Calu3 (cell line): ENCODE measurements around the gene DMBX1. TPM values are rescaled to one million over a fixed set of nuclear protein-coding genes. Genes with fewer than 3 reads are reported as not detected.

Experiments
- BruUV-seq: library from RNA; stranded (reverse); fragments of 400-500 nt; replicated peaks from 2 replicates; lab custom pipeline; 2021; lab: Mats Ljungman, UMichigan
- CTCF ChIA-PET: fragments of 300-600 bp; sonication (Branson Sonifier 250); formaldehyde crosslinking; loops from one replicate; lab custom pipeline; 2022; ENCODE audit warnings: antibody characterized with exemption; lab: Charles Lee
- DNase-seq: peaks from one replicate; pipeline ENCODE4 v3.0.0; 2022
- H3K27ac Mint-ChIP-seq: one replicate; pipeline ENCODE4 v1.8.0; 2022; ENCODE audit warnings: mixed read lengths; ENCODE audit not compliant: unreplicated experiment
- H3K27me3 Mint-ChIP-seq: one replicate; pipeline ENCODE4 v1.8.0; 2022; ENCODE audit warnings: mixed read lengths; ENCODE audit not compliant: unreplicated experiment
- H3K36me3 Mint-ChIP-seq: one replicate; pipeline ENCODE4 v1.8.0; 2022; ENCODE audit warnings: mild to moderate bottlenecking, moderate library complexity, mixed read lengths; ENCODE audit not compliant: insufficient read depth, unreplicated experiment
- H3K4me1 Mint-ChIP-seq: one replicate; pipeline ENCODE4 v1.8.0; 2022; ENCODE audit warnings: mild to moderate bottlenecking, low read depth, mixed read lengths; ENCODE audit not compliant: unreplicated experiment
- H3K4me3 Mint-ChIP-seq: one replicate; pipeline ENCODE4 v1.8.0; 2022; ENCODE audit warnings: mild to moderate bottlenecking, low read depth, moderate library complexity, mixed read lengths; ENCODE audit not compliant: unreplicated experiment
- H3K9me3 Mint-ChIP-seq: one replicate; pipeline ENCODE4 v1.8.0; 2022; ENCODE audit warnings: low read depth, mixed read lengths; ENCODE audit not compliant: unreplicated experiment
- intact Hi-C: fragments of 100-400 bp; cut with micrococcal nuclease; formaldehyde crosslinking; loops from one replicate; pipeline ENCODE4 v1.10.0; 2022; ENCODE audit not compliant: unreplicated experiment
- total RNA-seq: library from RNA; stranded (reverse); gene quantifications from 2 replicates; pipeline ENCODE4 v1.2.3, GENCODE V29; 2022
- TF ChIP-seq, protein P1 (sequence below): fragments of 200-600 bp; IDR thresholded peaks from one replicate; pipeline ENCODE4 v1.8.0; 2022; ENCODE audit warnings: antibody characterized with exemption; ENCODE audit not compliant: unreplicated experiment

DMBX1 gene
- total RNA-seq, 1 experiment from 2014 or later, result 2.3 TPM

DNA sequence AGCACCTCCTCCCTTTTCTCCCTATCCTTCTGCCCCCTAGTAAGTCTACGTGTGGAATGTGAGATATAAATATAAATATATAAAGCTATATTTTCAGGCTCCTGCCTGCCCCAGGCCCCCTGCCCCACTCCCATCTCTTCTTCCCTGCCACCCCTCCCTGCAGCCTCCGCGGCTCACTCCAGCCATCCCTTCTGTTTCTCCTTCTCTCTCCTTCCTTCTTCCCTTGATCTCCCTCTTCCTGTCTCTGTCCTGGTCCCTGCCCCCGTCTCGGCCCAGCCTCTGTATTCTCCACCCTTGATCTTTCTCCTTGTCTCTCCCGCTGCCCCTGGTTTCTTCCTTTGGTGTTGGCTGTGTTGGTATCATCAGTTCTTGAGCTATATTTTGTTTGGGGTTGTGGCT, 23.2 kb downstream of the DMBX1 start:
- TF ChIP-seq, protein P1, sequence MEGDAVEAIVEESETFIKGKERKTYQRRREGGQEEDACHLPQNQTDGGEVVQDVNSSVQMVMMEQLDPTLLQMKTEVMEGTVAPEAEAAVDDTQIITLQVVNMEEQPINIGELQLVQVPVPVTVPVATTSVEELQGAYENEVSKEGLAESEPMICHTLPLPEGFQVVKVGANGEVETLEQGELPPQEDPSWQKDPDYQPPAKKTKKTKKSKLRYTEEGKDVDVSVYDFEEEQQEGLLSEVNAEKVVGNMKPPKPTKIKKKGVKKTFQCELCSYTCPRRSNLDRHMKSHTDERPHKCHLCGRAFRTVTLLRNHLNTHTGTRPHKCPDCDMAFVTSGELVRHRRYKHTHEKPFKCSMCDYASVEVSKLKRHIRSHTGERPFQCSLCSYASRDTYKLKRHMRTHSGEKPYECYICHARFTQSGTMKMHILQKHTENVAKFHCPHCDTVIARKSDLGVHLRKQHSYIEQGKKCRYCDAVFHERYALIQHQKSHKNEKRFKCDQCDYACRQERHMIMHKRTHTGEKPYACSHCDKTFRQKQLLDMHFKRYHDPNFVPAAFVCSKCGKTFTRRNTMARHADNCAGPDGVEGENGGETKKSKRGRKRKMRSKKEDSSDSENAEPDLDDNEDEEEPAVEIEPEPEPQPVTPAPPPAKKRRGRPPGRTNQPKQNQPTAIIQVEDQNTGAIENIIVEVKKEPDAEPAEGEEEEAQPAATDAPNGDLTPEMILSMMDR, result no peak
- CTCF ChIA-PET, result interaction anchor here (0.6 to 0.8 kb wide), 2 partner anchors 9 to 16 kb away, joined by 3 read pairs; no protein-coding TSS in a partner anchor
- BruUV-seq, result no TSS peak
- H3K4me1 Mint-ChIP-seq, result peaks cover 26% of the 10 kb centered on the region
- H3K4me3 Mint-ChIP-seq, result no peak overlapping the region
- H3K27ac Mint-ChIP-seq, result no peak overlapping the region
- H3K36me3 Mint-ChIP-seq, result peaks cover 6% of the 10 kb centered on the region
- intact Hi-C loops, result no loop called here
- H3K9me3 Mint-ChIP-seq, result no peaks in the 10 kb centered on the region
- no peak for DNase-seq
- no peaks in the 10 kb centered on the region for H3K27me3 Mint-ChIP-seq

DNA sequence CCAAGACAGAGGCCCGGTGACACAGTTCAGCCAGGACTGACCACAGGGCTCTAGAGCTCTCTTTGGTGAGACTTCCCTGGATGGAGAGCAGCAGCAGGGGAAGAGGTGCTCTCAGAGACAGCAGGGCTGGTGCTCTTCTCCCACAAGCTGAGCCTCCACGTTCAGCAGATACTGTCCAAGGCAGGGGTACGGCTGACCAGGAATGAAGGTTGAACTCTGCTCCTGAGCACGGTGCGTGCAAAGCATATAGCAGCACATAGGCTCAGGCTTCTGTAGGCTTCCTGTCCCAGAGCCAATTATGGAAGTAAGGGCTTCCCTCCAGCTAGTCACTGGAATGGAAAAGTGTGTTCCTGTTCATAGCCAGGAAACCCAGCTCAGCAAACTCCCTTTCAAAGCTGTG, 23.9 kb downstream of the DMBX1 start:
- CTCF ChIA-PET, result interaction anchor here (0.8 kb wide), 1 partner anchor 9 kb away, joined by 3 read pairs; no protein-coding TSS in a partner anchor
- H3K27me3 Mint-ChIP-seq, result no peaks in the 10 kb centered on the region

DNA sequence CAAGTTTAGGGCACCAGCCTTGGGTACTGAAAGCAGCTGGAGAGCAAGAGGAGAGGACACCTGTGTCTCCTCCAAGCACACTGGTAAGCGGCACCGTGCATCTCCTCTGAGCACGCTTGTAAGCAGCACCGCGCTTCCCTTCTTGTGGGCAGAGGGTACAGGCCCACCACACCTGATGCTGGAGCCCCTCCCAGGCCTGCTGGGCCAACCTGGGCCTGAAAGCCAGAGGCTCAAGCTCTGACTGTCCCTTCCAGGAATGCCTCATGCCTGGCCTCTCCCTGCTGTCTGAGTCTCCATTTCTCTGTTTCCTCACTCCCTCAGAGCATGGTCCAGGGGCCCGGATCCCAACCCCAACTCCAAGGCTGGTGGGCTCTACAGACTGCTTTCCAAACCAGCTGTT, 25.9 kb downstream of the DMBX1 start:
- no TSS peak for BruUV-seq
- CTCF ChIA-PET, result no interaction called here
- TF ChIP-seq, protein P1, result no peak
- Mint-ChIP-seq H3K27me3 (no peaks in the 10 kb centered on the region), H3K36me3 (peaks cover 17% of the 10 kb centered on the region), H3K27ac (no peak overlapping the region), H3K4me1 (peaks cover 53% of the 10 kb centered on the region), H3K9me3 (no peaks in the 10 kb centered on the region), H3K4me3 (no peak overlapping the region)
- intact Hi-C loops, result no loop called here
- no peak for DNase-seq

More for the DNA sequence above, 23.9 kb downstream of the DMBX1 start:
- intact Hi-C loops, result no loop called here
- no peak overlapping the region for H3K27ac Mint-ChIP-seq
- peaks cover 33% of the 10 kb centered on the region for H3K4me1 Mint-ChIP-seq
- H3K9me3 Mint-ChIP-seq, result no peaks in the 10 kb centered on the region
- TF ChIP-seq, protein P1, result no peak
- H3K4me3 Mint-ChIP-seq, result no peak overlapping the region
- no peak for DNase-seq
- peaks cover 14% of the 10 kb centered on the region for H3K36me3 Mint-ChIP-seq
- no TSS peak for BruUV-seq

DNA sequence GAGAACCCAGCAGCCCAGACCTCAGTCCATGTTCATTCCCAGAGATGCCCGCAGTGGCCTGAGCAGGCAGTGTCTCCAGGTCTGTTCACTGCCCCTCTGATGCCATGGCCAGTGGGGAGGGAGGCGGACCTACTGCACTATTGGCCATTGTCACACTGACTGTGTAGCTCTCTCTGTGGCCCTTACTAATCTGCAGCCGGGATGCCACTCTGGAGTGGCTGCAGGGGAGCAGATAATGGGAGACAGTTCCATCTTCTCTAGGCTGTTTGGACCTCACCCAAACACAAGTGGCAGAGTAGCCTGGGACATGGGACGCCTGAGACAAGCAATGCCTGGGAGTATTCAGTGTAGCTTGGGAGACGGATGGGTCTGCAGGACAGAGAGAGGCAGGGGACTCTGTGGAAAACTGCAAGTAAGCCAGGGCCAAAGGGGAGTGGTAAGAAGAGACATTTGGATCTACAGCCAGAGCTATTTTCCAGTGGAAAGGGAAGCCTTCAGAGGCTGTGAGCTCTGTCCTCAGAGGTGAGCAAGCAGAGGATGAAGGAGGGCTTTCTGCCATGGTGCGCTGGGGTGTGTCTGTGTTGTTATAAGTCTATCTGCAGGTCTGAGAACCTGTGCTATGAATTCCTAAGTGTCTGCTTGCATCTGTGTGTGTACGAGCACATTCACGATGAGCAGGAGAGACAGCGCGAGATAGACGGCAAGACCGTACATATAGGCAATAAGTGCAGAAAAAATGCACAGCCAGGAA, 26.7 kb downstream of the DMBX1 start:
- H3K27ac Mint-ChIP-seq, result no peak overlapping the region

More for the DNA sequence above, 26.7 kb downstream of the DMBX1 start:
- TF ChIP-seq, protein P1, result no peak
- CTCF ChIA-PET, result interaction anchor here (0.6 to 1.1 kb wide), 5 partner anchors 8 to 335 kb away, joined by 3 to 6 read pairs (median 3); no protein-coding TSS in a partner anchor
- BruUV-seq, result no TSS peak
- Mint-ChIP-seq H3K36me3 (peaks cover 19% of the 10 kb centered on the region), H3K27me3 (no peaks in the 10 kb centered on the region), H3K4me1 (peaks cover 61% of the 10 kb centered on the region), H3K4me3 (no peak overlapping the region), H3K9me3 (no peaks in the 10 kb centered on the region)
- no peak for DNase-seq
- intact Hi-C loops, result no loop called here
